ENCODE data around the gene GPD1. TPM values are rescaled to one million over a fixed set of nuclear protein-coding genes. Genes with fewer than 3 reads are reported as not detected.
A peak's percentile ranks its signal among the peaks of the same experiment; 100 is the strongest.
"Not testable (repeated sequence)": the region's sequence is repeated elsewhere in the genome, so short reads cannot be mapped to it uniquely, and the experiment has no call there.

GPD1 gene
- total RNA-seq, 1 donor from 2014 or later, result 12.2 TPM

DNA sequence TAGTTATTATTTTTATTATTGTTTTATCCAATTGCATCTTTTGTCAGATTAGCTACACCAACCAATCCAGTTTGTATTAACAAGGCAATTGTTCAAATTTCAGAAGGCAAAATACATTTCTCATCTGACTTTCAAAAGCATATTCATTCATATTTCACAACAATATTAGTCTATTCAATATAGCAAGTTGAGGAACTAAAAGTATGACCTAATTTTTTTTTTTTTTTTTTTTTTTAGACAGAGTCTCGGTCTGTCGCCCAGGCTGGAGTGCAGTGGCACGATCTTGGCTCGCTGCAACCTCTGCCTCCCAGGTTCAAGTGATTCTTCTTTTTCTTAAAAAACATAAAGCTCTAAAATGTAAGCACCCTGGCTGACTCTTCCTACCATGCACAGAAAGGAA, 25.5 kb downstream of the GPD1 start:
- intact Hi-C loops (cut with DNase I), result no loop called here
- H3K9me3 ChIP-seq, result no peaks in the 10 kb centered on the region
- H3K27ac ChIP-seq, result no peak overlapping the region
- peaks cover 42 to 70% of the 10 kb centered on the region in 2 donors for H3K36me3 ChIP-seq
- DNase-seq (ENCODE audit: low spot score in 2 of 2), result no peak
- TF ChIP-seq, protein P1, sequence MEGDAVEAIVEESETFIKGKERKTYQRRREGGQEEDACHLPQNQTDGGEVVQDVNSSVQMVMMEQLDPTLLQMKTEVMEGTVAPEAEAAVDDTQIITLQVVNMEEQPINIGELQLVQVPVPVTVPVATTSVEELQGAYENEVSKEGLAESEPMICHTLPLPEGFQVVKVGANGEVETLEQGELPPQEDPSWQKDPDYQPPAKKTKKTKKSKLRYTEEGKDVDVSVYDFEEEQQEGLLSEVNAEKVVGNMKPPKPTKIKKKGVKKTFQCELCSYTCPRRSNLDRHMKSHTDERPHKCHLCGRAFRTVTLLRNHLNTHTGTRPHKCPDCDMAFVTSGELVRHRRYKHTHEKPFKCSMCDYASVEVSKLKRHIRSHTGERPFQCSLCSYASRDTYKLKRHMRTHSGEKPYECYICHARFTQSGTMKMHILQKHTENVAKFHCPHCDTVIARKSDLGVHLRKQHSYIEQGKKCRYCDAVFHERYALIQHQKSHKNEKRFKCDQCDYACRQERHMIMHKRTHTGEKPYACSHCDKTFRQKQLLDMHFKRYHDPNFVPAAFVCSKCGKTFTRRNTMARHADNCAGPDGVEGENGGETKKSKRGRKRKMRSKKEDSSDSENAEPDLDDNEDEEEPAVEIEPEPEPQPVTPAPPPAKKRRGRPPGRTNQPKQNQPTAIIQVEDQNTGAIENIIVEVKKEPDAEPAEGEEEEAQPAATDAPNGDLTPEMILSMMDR (IDR thresholded peaks at IDR 0.05), result no peak
- H3K4me1 ChIP-seq, result peaks cover 8 to 13% of the 10 kb centered on the region in 2 donors
- H3K27me3 ChIP-seq, result no peaks in the 10 kb centered on the region
- H3K4me3 ChIP-seq, result no peak overlapping the region

GRCh38 chr12:50132505-50133135, 28.8 kb downstream of the GPD1 start:
- intact Hi-C loops (cut with DNase I), result loop anchor here (5.0 kb wide), 1 partner anchor 35 kb away; the partner anchor contains the start of gene CERS5
- DNase-seq (ENCODE audit: low spot score in 2 of 2), result no peak
- peak overlapping the region; percentile 48 to 53 for H3K27ac ChIP-seq

GRCh38 chr12:50142993-50143392, 39.2 kb downstream of the GPD1 start:
- H3K9me3 ChIP-seq, result no peaks in the 10 kb centered on the region
- H3K27me3 ChIP-seq, result no peaks in the 10 kb centered on the region
- TF ChIP-seq, protein P1 (IDR thresholded peaks at IDR 0.05), result no peak
- H3K4me1 ChIP-seq, result peaks cover 3 to 7% of the 10 kb centered on the region in 2 donors
- no peak for DNase-seq (ENCODE audit: low spot score in 2 of 2)
- no peak overlapping the region for H3K4me3 ChIP-seq
- no peak overlapping the region for H3K27ac ChIP-seq
- H3K36me3 ChIP-seq, result peaks cover 13 to 21% of the 10 kb centered on the region in 2 donors
- intact Hi-C loops (cut with DNase I), result no loop called here

More at GRCh38 chr12:50132505-50133135, 28.8 kb downstream of the GPD1 start:
- H3K4me3 ChIP-seq, result no peak overlapping the region
- no peaks in the 10 kb centered on the region for H3K9me3 ChIP-seq
- H3K27me3 ChIP-seq, result no peaks in the 10 kb centered on the region
- peaks cover 7 to 8% of the 10 kb centered on the region in 2 donors for H3K4me1 ChIP-seq
- peaks cover 42 to 81% of the 10 kb centered on the region in 2 donors for H3K36me3 ChIP-seq
- TF ChIP-seq, protein P1 (IDR thresholded peaks at IDR 0.05), result no peak

GRCh38 chr12:50145439-50145838, 41.6 kb downstream of the GPD1 start:
- H3K4me1 ChIP-seq, result peaks cover 3 to 7% of the 10 kb centered on the region in 2 donors
- TF ChIP-seq, protein P1 (IDR thresholded peaks at IDR 0.05), result no peak
- DNase-seq (ENCODE audit: low spot score in 2 of 2), result no peak
- H3K36me3 ChIP-seq, result peaks cover 11 to 20% of the 10 kb centered on the region in 2 donors
- H3K9me3 ChIP-seq, result no peaks in the 10 kb centered on the region
- intact Hi-C loops (cut with DNase I), result no loop called here
- no peak overlapping the region for H3K4me3 ChIP-seq
- no peak overlapping the region for H3K27ac ChIP-seq
- no peaks in the 10 kb centered on the region for H3K27me3 ChIP-seq

- intact Hi-C loops (cut with DNase I), result no loop called here
- TF ChIP-seq, protein P1 (IDR thresholded peaks at IDR 0.05), result no peak
These were observed 43.5 kb downstream of the GPD1 start for GRCh38 chr12:50147281-50147680.

DNA sequence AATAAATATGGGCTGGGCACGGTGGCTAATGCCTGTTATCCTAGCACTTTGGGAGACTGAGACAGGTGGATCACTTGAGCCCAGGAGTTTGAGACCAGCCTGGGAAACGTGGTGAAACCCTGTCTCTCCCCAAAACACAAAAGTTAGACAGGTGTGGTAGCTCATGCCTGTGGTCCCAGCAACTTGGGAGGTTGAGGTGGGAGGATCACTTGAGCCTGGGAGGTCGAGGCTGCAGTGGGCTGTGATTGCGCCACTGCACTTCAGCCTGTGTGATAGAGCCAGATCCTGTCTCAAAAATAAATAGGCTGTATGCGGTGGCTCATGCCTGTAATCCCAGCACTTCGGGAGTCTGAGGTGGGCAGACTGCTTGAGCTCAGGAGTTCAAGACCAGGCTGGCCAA, 44.2 kb downstream of the GPD1 start:
- H3K4me3 ChIP-seq; H3K27me3 ChIP-seq; H3K4me1 ChIP-seq; H3K9me3 ChIP-seq; H3K27ac ChIP-seq; intact Hi-C loops (cut with DNase I); DNase-seq (ENCODE audit: low spot score in 2 of 2): not testable (repeated sequence)
- peaks cover 1 to 10% of the 10 kb centered on the region in 2 donors for H3K36me3 ChIP-seq

More at GRCh38 chr12:50147281-50147680, 43.5 kb downstream of the GPD1 start:
- no peak for DNase-seq (ENCODE audit: low spot score in 2 of 2)
- Histone ChIP-seq H3K4me3 (no peak overlapping the region), H3K9me3 (no peaks in the 10 kb centered on the region), H3K36me3 (peaks cover 6 to 11% of the 10 kb centered on the region in 2 donors), H3K4me1 (peaks cover 3 to 7% of the 10 kb centered on the region in 2 donors), H3K27ac (no peak overlapping the region), H3K27me3 (no peaks in the 10 kb centered on the region)
